IMR-90 (cell line): ENCODE data around the gene ATG4A.

Experiments
- MAFK ChIP-seq: IDR thresholded peaks from 2 replicates; pipeline ENCODE4 v1.6.1; 2012; ENCODE audit warnings: low read depth, low read length, improper control_type of control experiment
- NFE2L2 ChIP-seq: fragments of 150-350 bp; IDR thresholded peaks from 2 replicates; pipeline ENCODE4 v1.6.1; 2016; ENCODE audit warnings: low read depth, mild to moderate bottlenecking, low read length
- POLR2A ChIP-seq: IDR thresholded peaks from 2 replicates; pipeline ENCODE4 v1.6.1; 2012; ENCODE audit warnings: mild to moderate bottlenecking, low read depth, low read length
- RFX5 ChIP-seq: IDR thresholded peaks from 2 replicates; pipeline ENCODE4 v1.8.0; 2012; ENCODE audit warnings: low read depth, mild to moderate bottlenecking, low read length, moderate library complexity
- SMC3 ChIP-seq: fragments of 150-350 bp; IDR thresholded peaks from 2 replicates; pipeline ENCODE4 v1.6.1; 2016; ENCODE audit warnings: low read depth, mild to moderate bottlenecking, antibody characterized with exemption, low read length, moderate library complexity
- TF ChIP-seq, protein P1 (sequence below): conservative IDR thresholded peaks from 2 replicates; pipeline ENCODE4 v1.5.1; 2012; ENCODE audit warnings: mild to moderate bottlenecking, low read depth, low read length, improper control_type of control experiment

DNA sequence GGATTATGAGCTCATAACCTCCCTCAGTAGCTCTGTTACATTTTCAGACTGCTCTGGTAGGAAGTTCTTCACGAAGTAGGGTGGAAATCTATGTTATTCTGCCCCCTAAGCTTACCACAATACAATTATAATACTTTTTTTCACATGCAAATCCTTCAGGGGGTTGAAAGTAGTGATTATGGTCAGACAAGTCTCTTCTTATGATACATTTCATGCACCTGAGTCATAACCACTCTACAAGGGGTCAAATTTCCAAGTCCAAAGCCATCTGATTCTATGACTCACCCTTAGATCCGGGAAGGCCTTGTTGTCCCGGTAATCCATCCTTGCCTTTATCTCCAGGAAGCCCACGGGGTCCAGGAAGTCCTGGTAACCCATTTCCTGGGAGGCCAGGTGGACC, 95.2 kb downstream of the ATG4A start:
- TF ChIP-seq, protein P1, sequence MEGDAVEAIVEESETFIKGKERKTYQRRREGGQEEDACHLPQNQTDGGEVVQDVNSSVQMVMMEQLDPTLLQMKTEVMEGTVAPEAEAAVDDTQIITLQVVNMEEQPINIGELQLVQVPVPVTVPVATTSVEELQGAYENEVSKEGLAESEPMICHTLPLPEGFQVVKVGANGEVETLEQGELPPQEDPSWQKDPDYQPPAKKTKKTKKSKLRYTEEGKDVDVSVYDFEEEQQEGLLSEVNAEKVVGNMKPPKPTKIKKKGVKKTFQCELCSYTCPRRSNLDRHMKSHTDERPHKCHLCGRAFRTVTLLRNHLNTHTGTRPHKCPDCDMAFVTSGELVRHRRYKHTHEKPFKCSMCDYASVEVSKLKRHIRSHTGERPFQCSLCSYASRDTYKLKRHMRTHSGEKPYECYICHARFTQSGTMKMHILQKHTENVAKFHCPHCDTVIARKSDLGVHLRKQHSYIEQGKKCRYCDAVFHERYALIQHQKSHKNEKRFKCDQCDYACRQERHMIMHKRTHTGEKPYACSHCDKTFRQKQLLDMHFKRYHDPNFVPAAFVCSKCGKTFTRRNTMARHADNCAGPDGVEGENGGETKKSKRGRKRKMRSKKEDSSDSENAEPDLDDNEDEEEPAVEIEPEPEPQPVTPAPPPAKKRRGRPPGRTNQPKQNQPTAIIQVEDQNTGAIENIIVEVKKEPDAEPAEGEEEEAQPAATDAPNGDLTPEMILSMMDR: no peak
- TF ChIP-seq MAFK: no peak
- no peak for TF ChIP-seq RFX5
- TF ChIP-seq NFE2L2: no peak
- no peak for TF ChIP-seq SMC3
- TF ChIP-seq POLR2A: no peak
